Activated CD4-positive, alpha-beta T cell treated with anti-CD3 and anti-CD28 coated beads, Interleukin-2, amount 50 U/mL, for 4 hours (primary cell): Measurements from ENCODE around the gene KIN.
"Not testable (repeated sequence)": the region's sequence is repeated elsewhere in the genome, so short reads cannot be mapped to it uniquely, and the experiment has no call there.

Source experiments
- DNase-seq, 2 experiments: peaks; one replicate each; pipeline ENCODE4 v3.0.0-alpha.2; 2020

The KIN gene

DNA sequence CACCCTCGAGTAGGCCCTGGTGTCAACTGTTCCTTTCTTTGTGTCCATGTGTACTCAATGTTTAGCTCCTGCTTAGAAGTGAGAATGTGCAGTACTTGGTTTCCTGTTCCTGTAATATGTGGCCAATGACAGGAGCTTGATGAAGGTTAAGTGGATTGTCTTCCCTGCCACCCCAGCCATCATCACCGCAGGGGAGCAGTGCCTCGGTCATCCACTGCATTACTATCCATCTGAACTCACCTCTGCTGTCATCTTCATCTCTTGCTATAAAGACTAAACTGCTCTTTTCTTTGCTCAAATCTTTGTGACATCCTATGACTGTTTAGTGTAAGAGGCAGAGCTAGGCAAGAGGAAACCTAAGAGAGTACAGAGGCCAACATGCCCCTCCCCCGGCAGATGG is 69.1 kb downstream of the KIN start:
- no peak for DNase-seq

DNA sequence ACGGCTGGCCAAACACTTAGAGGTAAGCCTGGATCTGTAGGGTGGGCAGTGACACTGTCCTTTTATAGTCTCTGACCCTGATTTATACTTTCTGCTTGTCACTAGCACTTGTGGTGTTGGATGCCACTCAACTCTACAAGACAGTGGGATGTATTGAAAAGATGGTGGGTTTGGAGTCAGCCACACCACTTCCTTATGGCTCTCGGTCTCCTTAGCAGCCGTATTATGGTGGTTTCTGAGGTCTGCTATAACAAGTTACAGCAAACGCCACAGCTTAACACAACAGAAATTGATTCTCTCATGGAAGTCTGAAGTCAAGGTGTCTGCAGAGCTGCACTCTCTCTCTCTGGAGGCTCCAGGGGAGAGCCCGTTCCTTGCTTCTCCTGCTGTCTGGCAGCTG is 70.0 kb downstream of the KIN start:
- no peak for DNase-seq

DNA sequence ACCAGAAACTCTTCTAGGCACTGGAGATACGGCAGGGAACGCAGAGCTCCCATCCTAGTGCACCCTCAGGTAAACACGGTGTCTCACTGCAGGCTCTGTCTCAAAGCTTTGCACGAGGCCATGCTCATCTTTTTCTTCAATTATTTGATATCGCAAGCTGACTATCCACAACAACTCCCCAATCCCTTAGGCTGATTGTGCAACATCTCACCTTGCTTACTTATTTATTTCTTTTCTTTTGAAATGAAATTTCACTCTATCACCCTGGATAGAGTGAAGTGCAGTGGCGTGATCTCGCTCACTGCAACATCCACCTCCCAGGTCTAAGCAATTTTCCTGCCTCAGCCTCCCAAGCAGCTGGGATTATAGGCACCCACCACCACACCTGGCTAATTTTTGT is 72.3 kb downstream of the KIN start:
- no peak for DNase-seq

DNA sequence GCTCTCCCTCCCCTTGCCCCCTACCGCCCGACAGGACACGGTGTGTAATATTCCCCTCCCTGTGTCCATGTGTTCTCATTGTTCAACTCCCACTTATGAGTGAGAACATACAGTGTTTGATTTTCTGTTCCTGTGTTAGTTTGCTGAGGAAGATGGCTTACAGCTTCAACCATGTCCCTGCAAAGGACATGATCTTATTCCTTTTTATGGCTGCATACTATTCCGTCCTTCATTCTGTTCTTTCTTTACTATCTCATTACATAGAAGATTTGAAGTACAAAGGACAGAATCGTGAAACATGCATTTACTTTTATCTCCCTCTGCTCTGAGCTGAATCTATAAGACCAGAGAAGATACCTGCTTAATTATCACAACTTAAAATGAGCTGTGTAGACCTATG is 76.7 kb downstream of the KIN start:
- DNase-seq: not testable (repeated sequence)

DNA sequence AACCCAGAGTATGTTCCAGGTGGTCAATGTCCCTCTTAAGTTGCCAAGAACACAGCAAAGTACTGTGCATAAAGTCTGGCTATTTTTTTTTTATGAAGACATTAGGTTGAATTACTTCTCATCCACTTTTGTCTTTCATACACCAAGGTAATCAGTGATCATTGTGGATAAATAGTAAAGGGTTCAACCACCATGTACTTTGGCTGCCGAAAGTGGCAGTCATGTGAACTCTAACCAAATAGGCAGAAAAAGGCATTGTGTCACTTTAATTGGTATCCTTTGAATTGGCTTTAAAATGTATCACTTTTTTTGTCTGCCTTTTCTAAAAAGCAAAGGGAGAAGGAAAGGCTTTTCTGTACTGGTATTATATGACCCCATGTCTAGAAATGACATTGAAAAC is 77.3 kb downstream of the KIN start:
- DNase-seq: no peak

DNA sequence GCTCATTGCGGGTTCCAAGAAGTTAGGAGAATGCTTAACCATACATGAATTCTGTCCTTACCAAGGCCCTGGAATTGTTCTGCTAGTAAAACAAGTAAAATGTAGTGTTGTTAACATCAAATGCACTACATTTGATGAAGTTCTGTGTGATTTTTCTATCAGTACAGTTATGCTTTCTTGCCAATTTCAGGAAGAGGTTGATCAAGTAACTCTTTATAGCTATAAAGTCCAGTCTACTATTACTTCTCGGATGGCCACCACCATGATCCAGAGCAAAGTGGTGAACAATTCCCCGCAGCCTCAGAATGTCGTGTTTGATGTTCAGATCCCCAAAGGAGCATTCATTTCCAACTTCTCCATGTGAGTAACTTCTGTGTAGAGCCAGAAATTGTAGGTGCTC is 79.0 kb downstream of the KIN start:
- DNase-seq: no peak

DNA sequence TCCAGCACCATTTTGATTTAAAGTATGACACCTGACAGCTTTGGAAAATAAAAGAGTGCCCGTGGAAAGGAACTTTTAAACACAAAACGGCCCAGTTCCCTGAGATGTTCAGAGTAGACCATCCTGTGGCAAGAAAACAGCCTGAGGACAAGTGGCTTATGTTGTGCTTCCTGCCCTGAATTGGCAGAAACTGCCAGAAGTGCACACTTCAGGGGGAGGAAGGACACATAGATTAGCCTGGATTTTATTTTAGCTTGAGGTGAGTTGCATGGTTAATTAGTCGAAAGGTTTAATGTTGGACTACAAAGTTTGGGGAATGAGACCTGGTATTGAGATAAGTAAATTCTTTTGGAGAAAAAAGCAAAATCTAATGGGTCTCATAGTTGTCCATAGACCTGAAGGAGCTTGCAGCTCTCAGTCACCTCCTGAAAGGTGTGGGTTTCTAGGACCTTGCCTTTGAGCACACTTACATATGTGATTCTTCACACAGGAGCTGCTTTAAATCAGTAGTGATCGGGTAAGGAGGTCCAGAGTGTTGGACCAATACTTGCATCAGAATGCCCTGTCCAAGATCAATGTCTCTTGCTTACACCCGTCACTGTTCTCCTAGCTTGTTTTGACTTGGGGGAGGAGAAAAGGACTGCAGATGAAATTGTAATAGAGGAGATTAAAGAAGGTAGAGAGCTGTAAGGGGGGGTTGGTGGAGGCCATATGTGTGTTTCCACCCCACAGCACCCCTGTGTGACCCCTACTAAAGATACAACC is 79.8 kb downstream of the KIN start:
- DNase-seq: no peak

DNA sequence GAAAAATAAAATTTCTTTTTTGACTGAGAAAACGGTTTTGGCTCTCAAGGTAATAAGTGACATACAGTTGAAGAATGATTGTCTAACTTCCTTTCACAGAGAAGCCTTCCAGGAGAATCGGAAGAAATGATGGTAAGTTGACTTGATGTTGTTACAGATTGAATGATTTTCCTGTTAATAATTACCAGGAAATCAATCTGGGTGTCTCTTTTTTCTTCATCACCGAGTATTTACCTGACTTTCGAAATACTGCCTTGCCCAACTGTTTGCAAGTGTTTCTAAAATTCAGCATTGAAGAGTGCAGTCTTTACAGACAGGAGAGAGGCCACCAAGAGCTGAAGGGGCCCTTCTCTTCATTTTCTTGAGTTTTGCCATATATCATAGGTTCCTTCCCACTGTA is 80.7 kb downstream of the KIN start:
- no peak for DNase-seq

DNA sequence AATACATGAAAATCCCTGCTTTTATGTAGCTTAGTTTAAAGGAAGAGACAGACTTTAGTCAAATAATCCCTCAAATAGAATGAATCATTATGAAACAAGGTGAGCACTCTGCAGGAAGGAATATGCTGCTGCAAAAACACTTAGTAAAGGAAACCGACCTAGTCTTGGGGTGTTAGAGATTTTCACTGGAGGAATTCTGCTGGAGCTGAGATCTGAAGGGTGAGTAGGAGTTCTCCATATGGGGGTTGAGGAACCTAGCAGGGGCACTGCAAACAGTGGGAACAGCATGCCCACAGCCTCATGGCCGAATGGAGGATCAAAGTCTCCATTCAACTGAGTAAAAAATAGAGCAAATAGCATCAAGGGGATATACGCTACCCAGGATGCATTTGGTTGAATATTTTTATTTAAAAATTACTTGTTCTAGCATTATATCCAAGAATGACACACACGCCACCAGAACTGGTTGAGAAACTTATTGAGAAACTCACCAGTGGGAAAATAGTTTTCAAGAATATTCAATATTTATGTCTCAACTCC is 81.2 kb downstream of the KIN start:
- DNase-seq: no peak

DNA sequence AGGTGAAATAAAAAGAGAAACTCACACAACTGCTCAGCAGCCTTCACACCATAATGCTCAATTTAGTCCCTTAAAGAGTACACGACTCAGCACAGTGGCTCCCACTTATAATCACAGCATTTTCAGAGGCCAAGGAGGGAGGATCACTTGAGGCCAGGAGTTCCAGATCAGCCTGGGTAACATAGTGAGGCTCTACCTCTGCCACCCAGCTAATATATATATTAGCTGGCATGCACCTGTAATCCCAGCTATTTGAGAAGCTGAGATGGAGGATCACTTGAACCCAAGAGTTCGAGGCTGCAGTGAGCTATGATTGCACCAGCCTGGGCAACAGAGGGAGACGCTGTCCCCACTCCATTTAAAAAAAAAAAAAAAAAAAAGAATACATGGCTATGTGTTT is 82.5 kb downstream of the KIN start:
- no peak for DNase-seq

DNA sequence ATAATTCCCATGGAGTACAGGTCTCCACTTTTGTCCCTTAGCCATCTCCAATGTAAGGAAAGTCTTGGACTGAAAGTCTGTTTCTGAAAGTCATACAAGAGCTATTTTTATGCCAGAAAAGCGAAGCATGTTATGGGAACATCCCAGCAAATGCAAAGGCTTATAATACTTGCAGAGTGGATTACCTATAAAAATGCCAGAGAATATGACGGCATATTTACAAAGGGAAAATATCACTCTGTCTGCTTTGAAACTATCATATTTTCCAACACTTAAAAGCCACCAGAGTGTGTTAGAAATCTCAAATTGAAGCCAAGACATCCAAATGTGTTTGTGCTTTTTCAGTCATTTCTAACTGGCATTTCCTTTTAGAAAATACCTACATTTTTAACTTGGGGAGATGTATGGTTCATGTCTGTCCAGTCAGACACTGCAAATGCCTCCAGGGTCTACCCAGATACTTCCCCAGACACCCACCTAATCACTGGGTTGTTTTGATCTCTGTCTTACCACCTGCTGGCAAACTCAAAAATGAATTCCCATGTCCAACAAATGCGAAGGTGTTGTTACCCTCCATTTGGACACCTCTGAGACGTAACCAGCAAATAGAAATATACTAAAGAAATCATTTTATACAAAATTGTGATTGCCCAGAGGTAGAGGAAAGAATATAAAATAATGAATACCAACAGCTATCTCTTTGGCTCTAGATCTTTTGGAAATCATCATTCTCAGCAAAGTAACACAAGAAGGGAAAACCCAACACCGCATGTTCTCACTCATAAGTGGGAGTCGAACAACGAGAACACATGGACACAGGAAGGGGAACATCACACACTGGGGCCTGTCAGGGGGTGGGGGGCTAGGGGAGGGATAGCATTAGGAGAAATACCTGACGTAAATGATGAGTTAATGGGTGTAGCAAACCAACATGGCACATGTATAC is 83.4 kb downstream of the KIN start:
- no peak for DNase-seq

DNA sequence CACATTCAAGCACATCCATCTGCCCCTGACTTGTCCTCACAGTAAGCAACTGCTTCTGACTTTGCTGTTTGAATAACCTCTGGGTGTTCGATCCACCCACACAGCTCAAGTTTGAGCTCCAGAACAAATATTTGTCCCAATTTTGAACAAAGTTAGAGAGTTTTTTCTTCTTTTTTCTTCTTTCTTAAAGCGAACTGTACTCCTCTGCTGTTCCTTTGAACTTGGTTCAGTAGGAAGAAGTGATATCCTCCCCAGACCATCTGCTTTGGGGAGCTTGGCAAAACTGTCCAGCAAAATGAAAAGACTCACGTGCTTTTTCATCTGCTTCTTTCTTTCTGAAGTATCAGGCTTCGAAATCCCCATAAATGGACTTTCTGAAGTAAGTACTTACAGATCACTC is 84.7 kb downstream of the KIN start, which contains the start of gene ITIH2:
TSS of gene ITIH2 (plus strand) at position 177 of the 400 bp plus-strand sequence. CDS start at position 296, 119 bp downstream.
- no peak for DNase-seq

DNA sequence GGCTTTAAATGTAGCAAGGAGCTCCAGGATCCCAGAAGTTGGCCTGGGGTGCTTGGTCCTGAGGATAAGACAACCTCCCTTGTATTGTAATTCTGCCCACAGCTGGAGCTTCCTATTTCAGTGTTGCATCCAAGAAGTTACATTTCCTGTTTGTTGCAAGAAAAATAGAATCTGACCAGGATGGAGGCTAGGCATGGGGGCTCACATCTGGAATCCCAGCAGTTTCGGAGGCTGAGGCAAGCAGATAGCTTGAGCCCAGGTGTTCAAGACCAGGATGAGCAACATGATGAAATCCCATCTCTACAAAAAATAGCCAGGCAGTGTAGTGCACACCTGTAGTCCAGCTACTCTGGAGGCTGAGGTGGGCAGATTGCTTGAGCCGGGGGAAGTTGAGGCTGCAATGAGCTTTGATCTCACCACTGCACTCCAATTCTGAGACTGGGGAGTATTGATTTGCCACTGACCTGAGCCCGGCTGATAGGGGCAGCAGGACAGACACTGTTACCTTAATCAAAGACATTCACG is 85.4 kb downstream of the KIN start:
- no peak for DNase-seq

DNA sequence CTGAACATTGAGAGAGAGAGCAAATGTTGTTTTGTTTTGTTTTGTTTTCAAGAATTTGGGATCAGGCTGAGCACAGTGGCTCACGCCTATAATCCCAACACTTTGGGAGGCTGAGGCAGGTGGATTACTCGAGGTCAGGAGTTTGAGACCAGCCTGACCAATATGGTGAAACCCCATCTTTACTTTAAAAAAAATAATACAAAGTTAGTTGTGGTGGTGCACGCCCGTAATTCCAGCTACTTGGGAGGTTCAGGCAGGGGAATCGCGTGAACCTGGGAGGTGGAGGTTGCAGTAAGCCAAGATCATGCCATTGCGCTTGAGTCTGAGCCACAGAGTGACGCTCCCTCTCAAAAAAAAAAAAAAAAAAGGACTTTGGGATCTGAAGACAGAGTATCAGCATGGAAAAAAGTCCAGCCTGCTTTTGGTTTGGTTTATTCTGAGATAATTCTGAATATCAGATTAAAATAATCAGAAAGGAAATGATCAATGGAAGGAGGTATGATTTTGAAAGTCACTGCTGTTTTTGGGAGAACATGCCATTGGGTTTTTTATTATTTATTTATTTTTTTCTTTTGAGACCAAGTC is 86.5 kb downstream of the KIN start:
- no peak for DNase-seq
